H1 (cell line): ENCODE data around the gene MAP4K1.

Experiments used
- POLR2A ChIP-seq, 2 experiments: IDR thresholded peaks; 1 replicate in 1 of 2; 2 replicates in 1 of 2; pipeline ENCODE4 v1.6.1; 2011; ENCODE audit warnings: low read depth in 2 of 2, low read length in 2 of 2, mild to moderate bottlenecking in 2 of 2; ENCODE audit errors: control extremely low read depth in 1 of 2
- POLR2AphosphoS5 ChIP-seq: IDR thresholded peaks from 2 replicates; pipeline ENCODE4 v1.6.1; 2011; ENCODE audit warnings: low read depth, low read length
- TAF1 ChIP-seq: IDR thresholded peaks from 2 replicates; pipeline ENCODE4 v1.6.1; 2011; ENCODE audit warnings: mild to moderate bottlenecking, low read depth, low read length
- YY1 ChIP-seq: IDR thresholded peaks from 2 replicates; pipeline ENCODE4 v1.6.1; 2011; ENCODE audit warnings: low read depth, mild to moderate bottlenecking, low read length
- TF ChIP-seq, protein P1 (sequence below): IDR thresholded peaks from 2 replicates; pipeline ENCODE4 v1.6.1; 2012; ENCODE audit warnings: inconsistent platforms
- TF ChIP-seq, protein P2 (sequence below), 3 experiments: IDR thresholded peaks; 1 replicate in 2 of 3; 2 replicates in 1 of 3; pipeline versions ENCODE4 v1.5.1 to v1.6.1; 2011; ENCODE audit warnings: low read length in 3 of 3, mild to moderate bottlenecking in 3 of 3, inconsistent platforms in 2 of 3, low read depth in 1 of 3, moderate library complexity in 1 of 3; ENCODE audit not compliant: insufficient read depth in 1 of 3; ENCODE audit errors: control extremely low read depth in 1 of 3

DNA sequence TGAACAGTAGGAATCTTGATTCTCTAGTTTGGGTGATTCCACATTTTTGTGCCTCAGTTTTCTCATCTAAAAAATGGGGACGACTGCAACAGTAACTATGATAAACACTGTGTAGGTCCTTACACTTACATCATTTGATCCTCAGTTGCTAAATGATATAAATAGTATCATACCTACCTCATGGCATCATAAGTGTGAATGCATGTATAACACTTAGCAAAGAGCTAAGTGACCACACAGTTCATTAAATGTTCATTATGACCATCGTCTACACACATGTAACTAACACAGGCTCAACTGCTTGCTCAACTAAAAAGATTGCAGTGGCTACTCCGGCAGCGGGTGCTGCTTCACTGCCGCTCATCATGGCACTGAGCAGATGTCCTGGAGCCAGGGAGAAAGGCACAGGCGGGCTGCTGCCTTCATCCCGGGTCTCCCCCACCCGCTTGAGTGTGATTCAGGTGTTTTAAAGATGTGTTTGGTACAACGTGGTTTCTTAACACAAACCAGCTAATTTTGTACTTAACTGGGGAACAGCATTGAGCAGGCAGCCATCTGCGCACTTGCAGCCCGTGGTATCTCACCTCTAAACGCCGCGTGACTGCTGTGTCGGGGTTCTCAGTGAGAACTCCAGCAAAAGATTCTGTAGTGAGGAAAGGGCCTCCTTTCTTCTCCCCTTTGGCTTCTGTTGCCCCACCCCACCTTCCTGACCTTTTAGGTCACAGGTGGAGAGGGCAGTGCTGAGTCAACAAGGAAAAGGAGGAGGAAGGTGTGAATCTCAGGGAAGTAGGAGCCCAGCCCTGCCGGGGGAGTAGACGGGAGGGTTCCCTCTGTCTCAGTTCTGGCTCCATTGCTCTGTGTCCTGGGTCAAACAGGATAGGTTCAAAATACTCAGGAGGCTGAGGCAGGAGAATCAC lies 18.0 kb upstream of the MAP4K1 start:
- TF ChIP-seq, protein P1, sequence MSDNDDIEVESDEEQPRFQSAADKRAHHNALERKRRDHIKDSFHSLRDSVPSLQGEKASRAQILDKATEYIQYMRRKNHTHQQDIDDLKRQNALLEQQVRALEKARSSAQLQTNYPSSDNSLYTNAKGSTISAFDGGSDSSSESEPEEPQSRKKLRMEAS = no peak
- TF ChIP-seq, protein P2, sequence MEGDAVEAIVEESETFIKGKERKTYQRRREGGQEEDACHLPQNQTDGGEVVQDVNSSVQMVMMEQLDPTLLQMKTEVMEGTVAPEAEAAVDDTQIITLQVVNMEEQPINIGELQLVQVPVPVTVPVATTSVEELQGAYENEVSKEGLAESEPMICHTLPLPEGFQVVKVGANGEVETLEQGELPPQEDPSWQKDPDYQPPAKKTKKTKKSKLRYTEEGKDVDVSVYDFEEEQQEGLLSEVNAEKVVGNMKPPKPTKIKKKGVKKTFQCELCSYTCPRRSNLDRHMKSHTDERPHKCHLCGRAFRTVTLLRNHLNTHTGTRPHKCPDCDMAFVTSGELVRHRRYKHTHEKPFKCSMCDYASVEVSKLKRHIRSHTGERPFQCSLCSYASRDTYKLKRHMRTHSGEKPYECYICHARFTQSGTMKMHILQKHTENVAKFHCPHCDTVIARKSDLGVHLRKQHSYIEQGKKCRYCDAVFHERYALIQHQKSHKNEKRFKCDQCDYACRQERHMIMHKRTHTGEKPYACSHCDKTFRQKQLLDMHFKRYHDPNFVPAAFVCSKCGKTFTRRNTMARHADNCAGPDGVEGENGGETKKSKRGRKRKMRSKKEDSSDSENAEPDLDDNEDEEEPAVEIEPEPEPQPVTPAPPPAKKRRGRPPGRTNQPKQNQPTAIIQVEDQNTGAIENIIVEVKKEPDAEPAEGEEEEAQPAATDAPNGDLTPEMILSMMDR (IDR thresholded peaks at IDR 0.05; ENCODE audit: control extremely low read depth in 1 of 3, insufficient read depth in 1 of 3, low read depth in 1 of 3, low read length in 3 of 3) = no peak
- TF ChIP-seq YY1 (no peak), TAF1 (no peak), POLR2A (IDR thresholded peaks at IDR 0.05; ENCODE audit: control extremely low read depth in 1 of 2, low read depth in 2 of 2, low read length in 2 of 2) (no peak), POLR2AphosphoS5 (no peak)
